GM19468 (cell line): ENCODE data around the gene SLC12A5.

Source experiments
- ATAC-seq: cut with Tn5 transposase; IDR thresholded peaks from one replicate; pipeline ENCODE4 v1.9.1; 2021; ENCODE audit warnings: mild to moderate bottlenecking, moderate library complexity, moderate number of reproducible peaks; ENCODE audit not compliant: unreplicated experiment; ENCODE audit errors: extremely low read depth

SLC12A5 gene

GRCh38 chr20:46051556-46052308 is 22.7 kb downstream of the SLC12A5 start:
- no peak for ATAC-seq

- no peak for ATAC-seq
Measured at GRCh38 chr20:46053416-46053815, 24.4 kb downstream of the SLC12A5 start.

- ATAC-seq: no peak
Measured at GRCh38 chr20:46054606-46055005, 25.6 kb downstream of the SLC12A5 start.

- ATAC-seq: no peak
Measured at GRCh38 chr20:46055269-46055668, 26.3 kb downstream of the SLC12A5 start.

- ATAC-seq: no peak
Measured at GRCh38 chr20:46056027-46056833, 27.2 kb downstream of the SLC12A5 start.

- no peak for ATAC-seq
Measured at GRCh38 chr20:46056970-46057855, 28.2 kb downstream of the SLC12A5 start.

GRCh38 chr20:46057856-46058598 is 29.0 kb downstream of the SLC12A5 start:
- ATAC-seq: no peak

- ATAC-seq: no peak
Measured at GRCh38 chr20:46058599-46059281, 29.7 kb downstream of the SLC12A5 start.

- no peak for ATAC-seq
Measured at GRCh38 chr20:46060301-46060881, 31.4 kb downstream of the SLC12A5 start.

GRCh38 chr20:46060975-46061374 is 32.0 kb downstream of the SLC12A5 start:
- no peak for ATAC-seq

- ATAC-seq: no peak
Measured at GRCh38 chr20:46062151-46062550, 33.1 kb downstream of the SLC12A5 start.

- ATAC-seq: no peak
Measured at GRCh38 chr20:46062621-46063020, 33.6 kb downstream of the SLC12A5 start.

GRCh38 chr20:46063151-46063550 is 34.1 kb downstream of the SLC12A5 start:
- ATAC-seq: no peak

- no peak for ATAC-seq
Measured at GRCh38 chr20:46063652-46064054, 34.6 kb downstream of the SLC12A5 start.

- ATAC-seq: no peak
Measured at GRCh38 chr20:46065006-46065405, 36.0 kb downstream of the SLC12A5 start.

- ATAC-seq: no peak
Measured at GRCh38 chr20:46065691-46066090, 36.7 kb downstream of the SLC12A5 start.

GRCh38 chr20:46070215-46070900 is 41.3 kb downstream of the SLC12A5 start:
- ATAC-seq: no peak

GRCh38 chr20:46071573-46071972 is 42.6 kb downstream of the SLC12A5 start:
- no peak for ATAC-seq
